Measurements from ENCODE around the gene MAFB.
"Not testable (repeated sequence)": the region's sequence is repeated elsewhere in the genome, so short reads cannot be mapped to it uniquely, and the experiment has no call there.

DNA sequence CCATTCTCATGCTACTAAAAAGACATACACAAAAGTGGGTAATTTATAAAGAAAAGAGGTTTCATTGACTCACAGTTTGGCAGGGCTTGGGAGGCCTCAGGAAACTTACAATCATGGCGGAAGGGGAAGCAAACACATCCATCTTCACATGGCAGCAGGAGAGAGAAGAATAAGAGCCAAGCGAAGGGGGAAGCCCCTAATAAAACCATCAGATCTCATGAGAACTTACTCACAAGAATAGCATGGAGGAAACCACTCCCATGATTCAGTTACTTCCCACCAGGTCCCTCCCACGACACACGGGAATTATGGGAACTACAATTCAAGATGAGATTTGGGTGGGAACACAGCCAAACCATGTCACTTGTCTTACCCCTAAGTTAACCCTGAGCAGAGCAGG lies 47.4 kb upstream of the MAFB start:
- TF ChIP-seq CTCF, EP300, POLR2A (IDR thresholded peaks at IDR 0.05): not testable (repeated sequence)
